Stimulated activated CD8-positive, alpha-beta memory T cell treated with anti-CD3 and anti-CD28 coated beads, Interleukin-12 subunit alpha, Interleukin-12 subunit beta, amount 100 ng/mL, for 24 hours (primary cell): ENCODE measurements around the gene NME4.

Source experiments
- DNase-seq: peaks from one replicate; pipeline ENCODE4 v3.0.0-alpha.2; 2020; ENCODE audit errors: extremely low read depth

Gene NME4

DNA sequence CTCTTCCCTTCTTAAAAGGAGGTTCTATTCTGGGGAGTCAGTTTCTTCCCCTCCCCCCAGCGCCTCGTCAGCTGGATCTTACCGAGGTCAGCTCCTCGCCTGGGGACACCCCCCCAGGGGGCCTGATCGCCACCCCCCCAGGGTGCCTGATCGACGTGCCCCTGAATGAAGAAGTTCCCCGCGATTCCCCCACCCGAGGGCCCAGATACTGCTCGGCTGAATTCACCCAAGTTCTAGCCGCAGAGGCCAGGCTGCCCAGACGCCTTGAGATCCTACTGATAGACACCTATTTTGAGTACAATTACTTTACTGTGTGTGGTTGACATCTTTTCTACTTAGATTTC lies 29.9 kb downstream of the NME4 start:
- DNase-seq = no peak

DNA sequence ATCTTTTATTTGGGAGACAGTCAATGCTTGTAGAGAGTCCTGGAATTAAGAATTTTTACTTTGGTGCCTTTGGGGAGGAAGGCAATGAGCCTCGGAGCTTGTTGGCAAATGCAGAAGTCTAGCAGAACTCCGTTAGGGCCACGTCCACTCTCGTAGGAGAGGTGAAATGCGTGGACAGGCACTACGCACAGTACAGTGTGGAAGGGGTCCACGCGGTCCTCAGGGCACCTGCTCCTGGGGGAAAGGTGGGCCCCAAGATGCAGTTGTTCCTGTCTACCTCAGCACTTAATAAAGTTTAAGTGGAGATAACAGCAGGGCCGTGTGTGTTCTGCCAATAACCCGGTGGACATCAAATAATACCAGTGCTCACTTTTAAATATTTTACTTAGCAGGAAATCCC lies 30.3 kb downstream of the NME4 start:
- DNase-seq = no peak

DNA sequence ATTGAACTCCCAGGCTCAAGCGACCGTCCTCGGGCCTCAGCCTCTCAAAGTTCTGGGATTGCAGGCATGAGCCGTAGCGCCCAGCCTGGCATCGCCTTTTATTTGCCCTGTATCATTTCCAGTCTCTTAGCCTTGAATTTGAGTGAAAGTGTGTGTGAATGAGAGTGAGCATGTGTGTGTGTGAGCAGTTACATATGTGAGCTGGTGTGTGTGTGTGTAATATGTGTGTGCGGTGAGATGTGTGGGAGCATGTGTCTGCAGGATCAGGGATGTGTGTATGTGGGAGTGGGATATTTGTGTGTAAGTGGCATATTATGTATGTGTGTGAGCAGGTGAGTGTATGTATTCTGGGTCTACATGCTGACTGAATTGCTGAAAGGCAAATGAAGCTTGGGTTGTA lies 33.9 kb downstream of the NME4 start:
- DNase-seq = no peak

DNA sequence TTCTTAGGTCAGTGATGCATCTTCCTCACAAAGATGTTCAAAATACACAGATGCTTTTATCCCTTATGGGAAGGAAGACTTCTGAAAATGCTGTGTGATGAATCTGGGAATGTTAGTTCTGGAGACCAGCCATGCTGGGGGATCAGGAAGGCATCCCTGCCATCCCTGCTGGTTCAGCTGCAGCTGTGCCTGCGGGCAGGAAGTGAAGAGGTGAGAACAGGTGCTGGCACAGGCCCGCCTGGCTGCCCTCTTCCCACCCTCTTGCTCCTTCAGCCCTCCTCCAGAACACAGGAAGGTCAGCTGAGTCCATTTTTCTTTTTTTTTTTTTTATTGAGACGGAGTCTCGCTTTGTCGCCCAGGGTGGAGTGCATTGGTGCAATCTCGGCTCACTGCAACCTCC lies 43.6 kb downstream of the NME4 start:
- DNase-seq = no peak

DNA sequence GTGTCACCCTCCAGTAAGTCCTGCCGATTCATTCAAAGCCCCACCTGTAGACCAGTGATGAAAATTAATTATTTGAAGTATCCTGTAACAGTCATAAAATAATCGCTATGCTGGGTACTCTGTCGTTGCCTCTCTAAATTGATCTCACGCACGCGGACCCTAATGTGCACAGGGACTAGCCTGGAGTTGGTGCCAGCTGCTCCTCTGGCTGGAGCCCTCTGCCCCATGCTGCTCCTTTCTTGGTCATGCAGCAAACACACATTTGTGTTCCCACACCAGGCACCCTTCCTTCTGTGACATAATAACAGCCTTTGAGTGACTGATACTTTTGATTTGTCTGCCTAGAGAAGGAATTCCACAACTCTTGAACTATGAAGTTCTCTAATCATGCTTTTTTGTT lies 44.4 kb downstream of the NME4 start:
- no peak for DNase-seq

DNA sequence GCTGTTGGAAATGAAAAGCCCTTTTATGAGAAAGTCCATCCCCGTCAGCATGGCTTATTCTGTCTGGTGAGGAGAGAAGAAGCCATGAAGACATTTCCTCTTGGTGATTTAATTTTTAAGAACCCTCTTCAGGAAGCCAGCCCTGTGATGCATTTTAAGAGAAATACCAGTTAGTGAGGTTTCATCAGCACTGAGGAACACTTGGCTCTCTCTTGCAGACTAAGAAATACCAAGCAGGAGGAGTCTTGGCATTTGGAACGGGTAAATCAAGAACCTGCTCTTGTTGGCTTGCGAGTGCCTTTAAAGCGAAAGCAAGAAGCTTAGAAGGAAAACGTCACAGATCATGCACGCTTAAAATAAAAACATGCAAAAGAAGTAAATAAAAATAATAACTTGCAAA lies 46.0 kb downstream of the NME4 start:
- DNase-seq = no peak

DNA sequence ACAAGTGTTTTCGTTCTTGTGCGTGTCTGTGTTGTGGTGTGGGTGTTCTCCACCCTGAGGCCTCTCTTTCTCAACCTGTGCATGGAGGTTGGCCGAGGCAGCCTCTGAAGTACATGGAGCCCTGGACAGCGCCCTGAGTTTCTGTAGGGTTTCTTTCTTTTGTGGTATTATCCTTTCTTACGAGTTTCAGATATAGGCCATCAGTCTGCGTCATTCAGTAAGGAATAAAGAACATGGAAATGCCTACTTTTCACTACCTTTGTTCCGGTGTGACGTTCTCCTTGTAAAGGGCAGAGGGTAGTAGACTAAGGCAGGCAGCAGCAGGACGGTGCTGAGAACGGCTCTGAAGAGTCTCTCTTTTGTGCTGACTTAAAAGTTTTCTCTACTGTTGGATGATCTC lies 47.0 kb downstream of the NME4 start:
- no peak for DNase-seq

DNA sequence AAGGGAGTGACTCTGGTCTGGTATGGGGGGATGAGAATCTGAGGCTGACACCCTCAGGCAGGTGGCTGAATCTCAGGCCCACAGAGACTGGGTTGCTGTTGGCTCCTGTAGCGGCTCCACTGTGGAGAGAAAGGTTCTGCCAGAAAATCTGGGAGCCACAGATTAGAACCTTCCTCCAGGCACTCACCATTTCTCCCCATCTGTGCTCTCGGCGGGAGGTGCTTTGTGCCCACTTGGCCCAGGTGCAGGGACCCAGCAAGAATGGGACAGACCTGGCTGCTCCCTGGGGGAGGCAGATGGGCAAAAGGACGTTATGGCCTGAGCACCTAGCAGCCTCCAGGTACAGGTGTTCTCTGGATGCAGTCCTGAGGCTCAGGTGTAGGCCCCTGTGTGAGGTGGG lies 48.6 kb downstream of the NME4 start:
- DNase-seq = no peak
